HL-60 (cell line): ENCODE measurements around the gene ADGRL3.

Experiments
- DNase-seq, 2 experiments: peaks; one replicate each; pipeline ENCODE4 v3.0.0-alpha.2; 2010 to 2020; ENCODE audit warnings: low read depth in 1 of 2, low spot score in 1 of 2
- H3K27ac ChIP-seq: fragments of 250-450 bp; sonication (Bioruptor Pico); replicated peaks from 2 replicates; pipeline ENCODE4 v1.5.1; 2020; ENCODE audit warnings: mild to moderate bottlenecking, moderate library complexity
- H3K27me3 ChIP-seq: fragments of 250-450 bp; sonication (Bioruptor Pico); 2 replicates; pipeline ENCODE4 v1.5.1; 2021; ENCODE audit warnings: mild to moderate bottlenecking, moderate library complexity; ENCODE audit not compliant: insufficient read depth, poor library complexity, severe bottlenecking
- H3K4me3 ChIP-seq: replicated peaks from 2 replicates; pipeline ENCODE4 v1.5.1; 2011; ENCODE audit warnings: mild to moderate bottlenecking, control low read depth, low read length; ENCODE audit not compliant: insufficient read depth
- GABPA ChIP-seq: IDR thresholded peaks from 2 replicates; pipeline ENCODE4 v1.6.1; 2012; ENCODE audit warnings: low read depth
- POLR2AphosphoS5 ChIP-seq: IDR thresholded peaks from 2 replicates; pipeline ENCODE4 v1.6.1; 2012; ENCODE audit warnings: low read depth
- SPI1 ChIP-seq: IDR thresholded peaks from 2 replicates; pipeline ENCODE4 v1.6.1; 2012; ENCODE audit warnings: low read depth, mild to moderate bottlenecking, borderline replicate concordance
- TF ChIP-seq, protein P1 (sequence below): IDR thresholded peaks from one replicate; pipeline ENCODE4 v1.5.1; 2011; ENCODE audit warnings: low read length, control low read depth, inconsistent platforms; ENCODE audit not compliant: insufficient read depth
- TF ChIP-seq, protein P2 (sequence below): IDR thresholded peaks from 2 replicates; pipeline ENCODE4 v1.6.1; 2012; ENCODE audit warnings: low read depth; ENCODE audit not compliant: insufficient replicate concordance

The ADGRL3 gene

GRCh38 chr4:61662362-61662761 is 462.2 kb downstream of the ADGRL3 start:
- no peak overlapping the region for H3K4me3 ChIP-seq
- TF ChIP-seq, protein P1, sequence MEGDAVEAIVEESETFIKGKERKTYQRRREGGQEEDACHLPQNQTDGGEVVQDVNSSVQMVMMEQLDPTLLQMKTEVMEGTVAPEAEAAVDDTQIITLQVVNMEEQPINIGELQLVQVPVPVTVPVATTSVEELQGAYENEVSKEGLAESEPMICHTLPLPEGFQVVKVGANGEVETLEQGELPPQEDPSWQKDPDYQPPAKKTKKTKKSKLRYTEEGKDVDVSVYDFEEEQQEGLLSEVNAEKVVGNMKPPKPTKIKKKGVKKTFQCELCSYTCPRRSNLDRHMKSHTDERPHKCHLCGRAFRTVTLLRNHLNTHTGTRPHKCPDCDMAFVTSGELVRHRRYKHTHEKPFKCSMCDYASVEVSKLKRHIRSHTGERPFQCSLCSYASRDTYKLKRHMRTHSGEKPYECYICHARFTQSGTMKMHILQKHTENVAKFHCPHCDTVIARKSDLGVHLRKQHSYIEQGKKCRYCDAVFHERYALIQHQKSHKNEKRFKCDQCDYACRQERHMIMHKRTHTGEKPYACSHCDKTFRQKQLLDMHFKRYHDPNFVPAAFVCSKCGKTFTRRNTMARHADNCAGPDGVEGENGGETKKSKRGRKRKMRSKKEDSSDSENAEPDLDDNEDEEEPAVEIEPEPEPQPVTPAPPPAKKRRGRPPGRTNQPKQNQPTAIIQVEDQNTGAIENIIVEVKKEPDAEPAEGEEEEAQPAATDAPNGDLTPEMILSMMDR = no peak
- TF ChIP-seq GABPA (no peak), POLR2AphosphoS5 (no peak), SPI1 (no peak)
- TF ChIP-seq, protein P2, sequence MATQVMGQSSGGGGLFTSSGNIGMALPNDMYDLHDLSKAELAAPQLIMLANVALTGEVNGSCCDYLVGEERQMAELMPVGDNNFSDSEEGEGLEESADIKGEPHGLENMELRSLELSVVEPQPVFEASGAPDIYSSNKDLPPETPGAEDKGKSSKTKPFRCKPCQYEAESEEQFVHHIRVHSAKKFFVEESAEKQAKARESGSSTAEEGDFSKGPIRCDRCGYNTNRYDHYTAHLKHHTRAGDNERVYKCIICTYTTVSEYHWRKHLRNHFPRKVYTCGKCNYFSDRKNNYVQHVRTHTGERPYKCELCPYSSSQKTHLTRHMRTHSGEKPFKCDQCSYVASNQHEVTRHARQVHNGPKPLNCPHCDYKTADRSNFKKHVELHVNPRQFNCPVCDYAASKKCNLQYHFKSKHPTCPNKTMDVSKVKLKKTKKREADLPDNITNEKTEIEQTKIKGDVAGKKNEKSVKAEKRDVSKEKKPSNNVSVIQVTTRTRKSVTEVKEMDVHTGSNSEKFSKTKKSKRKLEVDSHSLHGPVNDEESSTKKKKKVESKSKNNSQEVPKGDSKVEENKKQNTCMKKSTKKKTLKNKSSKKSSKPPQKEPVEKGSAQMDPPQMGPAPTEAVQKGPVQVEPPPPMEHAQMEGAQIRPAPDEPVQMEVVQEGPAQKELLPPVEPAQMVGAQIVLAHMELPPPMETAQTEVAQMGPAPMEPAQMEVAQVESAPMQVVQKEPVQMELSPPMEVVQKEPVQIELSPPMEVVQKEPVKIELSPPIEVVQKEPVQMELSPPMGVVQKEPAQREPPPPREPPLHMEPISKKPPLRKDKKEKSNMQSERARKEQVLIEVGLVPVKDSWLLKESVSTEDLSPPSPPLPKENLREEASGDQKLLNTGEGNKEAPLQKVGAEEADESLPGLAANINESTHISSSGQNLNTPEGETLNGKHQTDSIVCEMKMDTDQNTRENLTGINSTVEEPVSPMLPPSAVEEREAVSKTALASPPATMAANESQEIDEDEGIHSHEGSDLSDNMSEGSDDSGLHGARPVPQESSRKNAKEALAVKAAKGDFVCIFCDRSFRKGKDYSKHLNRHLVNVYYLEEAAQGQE = no peak
- H3K27ac ChIP-seq = no peak overlapping the region
- no peak for DNase-seq
- no peaks in the 10 kb centered on the region for H3K27me3 ChIP-seq

DNA sequence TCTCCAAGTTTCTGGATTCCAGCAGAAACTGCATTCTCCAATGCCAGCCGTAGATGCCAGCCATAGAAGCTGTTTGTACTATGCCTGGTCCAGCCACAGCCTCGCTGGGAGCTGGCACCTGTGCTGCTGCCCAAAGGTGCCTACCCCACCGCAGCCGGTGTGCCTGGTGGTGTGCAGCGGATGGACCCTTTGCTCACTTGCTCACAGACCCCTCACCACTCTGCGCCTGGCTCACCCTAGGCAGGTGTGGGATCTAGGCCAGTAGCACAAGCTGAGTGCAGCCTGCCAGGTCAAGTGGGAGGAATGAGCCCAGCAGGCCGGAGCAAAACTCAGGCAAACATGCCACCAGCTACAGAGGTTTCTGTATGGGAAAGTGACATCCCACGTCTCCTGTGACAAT is 463.2 kb downstream of the ADGRL3 start:
- no peaks in the 10 kb centered on the region for H3K27me3 ChIP-seq
- H3K4me3 ChIP-seq = no peak overlapping the region
- DNase-seq = no peak
- TF ChIP-seq, protein P2 = no peak
- TF ChIP-seq POLR2AphosphoS5 (no peak), GABPA (no peak), SPI1 (no peak)
- TF ChIP-seq, protein P1 = no peak
- no peak overlapping the region for H3K27ac ChIP-seq

DNA sequence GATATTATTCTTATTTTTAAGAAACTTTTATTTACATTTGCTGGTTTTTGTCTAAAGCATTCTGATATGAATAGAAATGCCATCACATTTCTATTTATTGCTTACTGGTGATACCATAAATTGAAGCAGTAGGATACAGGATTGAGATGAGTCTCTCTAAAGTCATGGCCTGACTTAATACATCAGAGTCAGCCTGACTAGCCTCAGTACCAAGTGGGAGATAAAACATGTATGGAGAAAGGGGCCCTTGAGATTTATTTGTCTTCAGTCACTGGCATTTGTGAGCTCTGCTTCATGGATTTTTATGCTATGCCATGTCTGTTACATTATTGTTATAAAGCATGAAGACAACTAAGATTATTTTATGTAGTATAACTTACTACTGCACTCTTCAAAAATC is 465.5 kb downstream of the ADGRL3 start:
- H3K27ac ChIP-seq = no peak overlapping the region
- DNase-seq = no peak
- no peak overlapping the region for H3K4me3 ChIP-seq

More for the DNA sequence above, 465.5 kb downstream of the ADGRL3 start:
- H3K27me3 ChIP-seq = no peaks in the 10 kb centered on the region
- TF ChIP-seq GABPA (no peak), POLR2AphosphoS5 (no peak)
- TF ChIP-seq, protein P1 = no peak
- TF ChIP-seq, protein P2 = no peak
